ENCODE data around the gene PKN2. TPM values are rescaled to one million over a fixed set of nuclear protein-coding genes. Genes with fewer than 3 reads are reported as not detected.

Gene PKN2
- total RNA-seq, 1 experiment from 2014 or later: 32.6 TPM

DNA sequence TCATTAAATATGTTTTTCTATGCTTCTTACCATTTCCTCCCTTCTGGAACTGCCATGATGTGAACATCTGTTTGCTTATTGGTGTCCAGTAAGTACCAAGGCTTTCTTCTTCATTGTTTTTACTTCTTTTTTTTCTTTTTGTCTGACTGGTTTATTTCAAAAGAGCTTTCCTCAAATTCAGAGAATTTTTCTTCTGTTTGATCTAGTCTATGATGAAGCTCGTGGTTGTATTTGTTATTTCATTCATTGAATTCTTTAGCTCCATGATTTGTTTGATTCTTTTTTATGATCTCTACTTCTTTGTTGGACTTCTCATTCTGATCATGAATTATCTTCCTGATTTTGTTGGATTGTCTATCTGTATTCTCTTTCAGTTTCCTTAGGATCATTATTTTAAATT lies 49.5 kb upstream of the PKN2 start:
- POLR2A ChIA-PET: no interaction called here
- no peak for TF ChIP-seq HMGA2 (CRISPR knock-in tag; IDR thresholded peaks at IDR 0.05)
- TF ChIP-seq, protein P1, sequence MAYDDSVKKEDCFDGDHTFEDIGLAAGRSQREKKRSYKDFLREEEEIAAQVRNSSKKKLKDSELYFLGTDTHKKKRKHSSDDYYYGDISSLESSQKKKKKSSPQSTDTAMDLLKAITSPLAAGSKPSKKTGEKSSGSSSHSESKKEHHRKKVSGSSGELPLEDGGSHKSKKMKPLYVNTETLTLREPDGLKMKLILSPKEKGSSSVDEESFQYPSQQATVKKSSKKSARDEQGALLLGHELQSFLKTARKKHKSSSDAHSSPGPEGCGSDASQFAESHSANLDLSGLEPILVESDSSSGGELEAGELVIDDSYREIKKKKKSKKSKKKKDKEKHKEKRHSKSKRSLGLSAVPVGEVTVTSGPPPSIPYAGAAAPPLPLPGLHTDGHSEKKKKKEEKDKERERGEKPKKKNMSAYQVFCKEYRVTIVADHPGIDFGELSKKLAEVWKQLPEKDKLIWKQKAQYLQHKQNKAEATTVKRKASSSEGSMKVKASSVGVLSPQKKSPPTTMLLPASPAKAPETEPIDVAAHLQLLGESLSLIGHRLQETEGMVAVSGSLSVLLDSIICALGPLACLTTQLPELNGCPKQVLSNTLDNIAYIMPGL (CRISPR knock-in tag; IDR thresholded peaks at IDR 0.05): no peak
- TF ChIP-seq GTF2I (CRISPR knock-in tag; conservative IDR thresholded peaks at IDR 0.05): no peak
- TF ChIP-seq, protein P2, sequence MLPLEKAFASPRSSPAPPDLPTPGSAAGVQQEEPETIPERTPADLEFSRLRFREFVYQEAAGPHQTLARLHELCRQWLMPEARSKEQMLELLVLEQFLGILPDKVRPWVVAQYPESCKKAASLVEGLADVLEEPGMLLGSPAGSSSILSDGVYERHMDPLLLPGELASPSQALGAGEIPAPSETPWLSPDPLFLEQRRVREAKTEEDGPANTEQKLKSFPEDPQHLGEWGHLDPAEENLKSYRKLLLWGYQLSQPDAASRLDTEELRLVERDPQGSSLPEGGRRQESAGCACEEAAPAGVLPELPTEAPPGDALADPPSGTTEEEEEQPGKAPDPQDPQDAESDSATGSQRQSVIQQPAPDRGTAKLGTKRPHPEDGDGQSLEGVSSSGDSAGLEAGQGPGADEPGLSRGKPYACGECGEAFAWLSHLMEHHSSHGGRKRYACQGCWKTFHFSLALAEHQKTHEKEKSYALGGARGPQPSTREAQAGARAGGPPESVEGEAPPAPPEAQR (CRISPR knock-in tag; IDR thresholded peaks at IDR 0.05): no peak
- TF ChIP-seq NFE2L1 (CRISPR knock-in tag; IDR thresholded peaks at IDR 0.05): no peak
- no peak for TF ChIP-seq ATF1 (CRISPR knock-in tag; IDR thresholded peaks at IDR 0.05)
- no peak for TF ChIP-seq RELA (CRISPR knock-in tag; IDR thresholded peaks at IDR 0.05; ENCODE audit: borderline replicate concordance)
- no peak for TF ChIP-seq ZNF219 (CRISPR knock-in tag; IDR thresholded peaks at IDR 0.05; ENCODE audit: borderline replicate concordance)
- no peak for TF ChIP-seq ZBTB21 (CRISPR knock-in tag; IDR thresholded peaks at IDR 0.05; ENCODE audit: borderline replicate concordance)
- TF ChIP-seq ZNF263 (CRISPR knock-in tag; IDR thresholded peaks at IDR 0.05; ENCODE audit: low read depth): no peak
- no peak for TF ChIP-seq SMAD3 (CRISPR knock-in tag; IDR thresholded peaks at IDR 0.05; ENCODE audit: borderline replicate concordance)
- no peak for TF ChIP-seq ZNF232 (CRISPR knock-in tag; IDR thresholded peaks at IDR 0.05)

DNA sequence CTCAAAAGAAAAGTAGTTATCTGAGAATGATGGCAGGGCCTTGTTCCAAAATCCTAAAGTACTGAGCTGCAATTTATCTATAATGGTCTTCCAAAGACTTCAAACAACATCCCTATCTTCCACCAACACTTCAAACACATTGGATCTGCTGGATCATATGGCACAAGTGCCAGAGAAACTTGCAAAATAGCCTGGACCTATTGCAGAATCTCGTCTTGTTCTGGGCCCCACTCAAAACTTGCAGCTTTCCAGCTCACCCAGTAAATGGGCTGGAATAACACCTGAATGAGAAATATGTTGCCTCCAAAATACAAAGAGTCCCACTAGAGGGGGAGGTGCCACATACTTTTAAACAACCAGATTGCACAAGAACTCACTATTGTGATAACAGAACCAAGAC lies 44.0 kb upstream of the PKN2 start:
- TF ChIP-seq, protein P3, sequence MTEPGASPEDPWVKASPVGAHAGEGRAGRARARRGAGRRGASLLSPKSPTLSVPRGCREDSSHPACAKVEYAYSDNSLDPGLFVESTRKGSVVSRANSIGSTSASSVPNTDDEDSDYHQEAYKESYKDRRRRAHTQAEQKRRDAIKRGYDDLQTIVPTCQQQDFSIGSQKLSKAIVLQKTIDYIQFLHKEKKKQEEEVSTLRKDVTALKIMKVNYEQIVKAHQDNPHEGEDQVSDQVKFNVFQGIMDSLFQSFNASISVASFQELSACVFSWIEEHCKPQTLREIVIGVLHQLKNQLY (CRISPR knock-in tag; IDR thresholded peaks at IDR 0.05): no peak
- no peak for TF ChIP-seq ZNF219 (CRISPR knock-in tag; IDR thresholded peaks at IDR 0.05; ENCODE audit: borderline replicate concordance)
- TF ChIP-seq MXD4 (CRISPR knock-in tag; IDR thresholded peaks at IDR 0.05; ENCODE audit: borderline replicate concordance): no peak
- no peak for TF ChIP-seq TEAD1 (CRISPR knock-in tag; IDR thresholded peaks at IDR 0.05)
- TF ChIP-seq, protein P4, sequence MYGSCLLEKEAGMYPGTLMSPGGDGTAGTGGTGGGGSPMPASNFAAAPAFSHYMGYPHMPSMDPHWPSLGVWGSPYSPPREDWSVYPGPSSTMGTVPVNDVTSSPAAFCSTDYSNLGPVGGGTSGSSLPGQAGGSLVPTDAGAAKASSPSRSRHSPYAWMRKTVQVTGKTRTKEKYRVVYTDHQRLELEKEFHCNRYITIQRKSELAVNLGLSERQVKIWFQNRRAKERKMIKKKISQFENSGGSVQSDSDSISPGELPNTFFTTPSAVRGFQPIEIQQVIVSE (CRISPR knock-in tag; IDR thresholded peaks at IDR 0.05; ENCODE audit: borderline replicate concordance): no peak
- TF ChIP-seq, protein P5, sequence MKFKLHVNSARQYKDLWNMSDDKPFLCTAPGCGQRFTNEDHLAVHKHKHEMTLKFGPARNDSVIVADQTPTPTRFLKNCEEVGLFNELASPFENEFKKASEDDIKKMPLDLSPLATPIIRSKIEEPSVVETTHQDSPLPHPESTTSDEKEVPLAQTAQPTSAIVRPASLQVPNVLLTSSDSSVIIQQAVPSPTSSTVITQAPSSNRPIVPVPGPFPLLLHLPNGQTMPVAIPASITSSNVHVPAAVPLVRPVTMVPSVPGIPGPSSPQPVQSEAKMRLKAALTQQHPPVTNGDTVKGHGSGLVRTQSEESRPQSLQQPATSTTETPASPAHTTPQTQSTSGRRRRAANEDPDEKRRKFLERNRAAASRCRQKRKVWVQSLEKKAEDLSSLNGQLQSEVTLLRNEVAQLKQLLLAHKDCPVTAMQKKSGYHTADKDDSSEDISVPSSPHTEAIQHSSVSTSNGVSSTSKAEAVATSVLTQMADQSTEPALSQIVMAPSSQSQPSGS (CRISPR knock-in tag; IDR thresholded peaks at IDR 0.05; ENCODE audit: borderline replicate concordance, low read depth): no peak
- TF ChIP-seq CBFB (CRISPR knock-in tag; IDR thresholded peaks at IDR 0.05; ENCODE audit: low read depth): no peak
- CTCF ChIA-PET: interaction anchor here (0.8 kb wide), 1 partner anchor 16 kb away, joined by 3 read pairs; no protein-coding TSS in a partner anchor
- Mint-ChIP-seq H3K27me3 (ENCODE audit: low read depth) (no peaks in the 10 kb centered on the region), H3K4me1 (no peaks in the 10 kb centered on the region), H3K27ac (no peak overlapping the region), H3K36me3 (no peaks in the 10 kb centered on the region), H3K9me3 (peaks cover 20% of the 10 kb centered on the region), H3K4me3 (no peak overlapping the region)
- POLR2A ChIA-PET: no interaction called here
- ATAC-seq: no peak
- DNase-seq (ENCODE audit: low spot score): no peak

More for the DNA sequence above, 49.5 kb upstream of the PKN2 start:
- Mint-ChIP-seq H3K9me3 (peaks cover 33% of the 10 kb centered on the region), H3K4me1 (no peaks in the 10 kb centered on the region), H3K27ac (no peak overlapping the region), H3K4me3 (no peak overlapping the region), H3K27me3 (ENCODE audit: low read depth) (no peaks in the 10 kb centered on the region), H3K36me3 (no peaks in the 10 kb centered on the region)
- ATAC-seq (no peak), DNase-seq (ENCODE audit: low spot score) (no peak)
- CTCF ChIA-PET: no interaction called here

All from WTC11 (cell line).